ENCODE measurements around the gene ISM2. TPM values are rescaled to one million over a fixed set of nuclear protein-coding genes. Genes with fewer than 3 reads are reported as not detected.

The ISM2 gene
- total RNA-seq (2022; extraction: Qiagen RNA extraction; ENCODE audit: low read depth), result 0.21 to 0.39 TPM (median 0.32 TPM) in 5 replicates

DNA sequence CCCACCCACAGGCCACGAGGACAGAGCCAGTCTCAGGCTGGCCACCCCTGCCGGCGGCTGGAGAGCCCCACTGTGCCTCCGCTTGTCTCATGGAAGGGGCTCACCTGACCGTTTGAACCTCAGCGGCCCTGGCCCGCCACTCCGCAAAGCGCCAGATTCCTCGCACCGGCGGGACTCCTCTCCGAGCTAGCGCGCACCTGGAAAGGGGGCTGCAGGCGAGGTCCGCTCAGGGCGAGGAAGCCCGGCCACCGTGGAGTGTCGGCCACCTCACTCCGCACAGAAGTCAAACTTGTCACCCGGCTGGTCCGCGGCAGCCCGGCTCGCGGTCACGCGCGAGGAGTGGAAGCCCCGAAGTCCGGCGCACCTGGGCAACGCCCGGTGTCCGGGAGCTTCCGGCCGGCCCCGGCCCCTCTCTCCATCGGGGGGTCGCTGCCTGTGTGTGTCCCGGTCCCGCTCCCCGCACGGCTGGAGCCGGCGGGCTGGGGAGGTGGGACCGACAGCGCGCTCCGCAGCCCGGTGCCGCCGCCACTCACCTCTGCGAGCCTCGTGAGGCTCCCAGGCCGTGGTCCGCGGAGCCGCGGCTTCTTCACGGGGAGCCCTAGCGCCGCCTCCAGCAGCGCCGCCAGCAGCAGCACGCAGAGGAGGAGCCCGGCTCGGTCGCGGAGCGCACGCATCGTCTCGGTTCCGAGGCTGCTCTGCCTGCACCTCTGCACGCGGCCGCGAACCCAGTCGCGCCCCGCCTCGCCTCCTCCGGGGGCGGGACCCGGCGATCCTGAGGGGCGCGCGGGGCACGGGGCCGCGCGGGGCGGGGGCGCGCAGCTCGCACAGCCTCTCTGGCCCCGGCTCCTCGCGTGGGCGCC lies at the start of gene ISM2:
Gene ISM2 (minus strand): TSS at position 697 of the 860 bp plus-strand sequence. CDS start 23 bp downstream, at position 674.

GRCh38 chr14:77457522-77458248 lies 40.9 kb downstream of the ISM2 start, which contains the start of the genes AHSA1 and VIPAS39:
Gene AHSA1 (plus strand): TSS chr14:77458093. CDS start chr14:77458190, 97 bp downstream.
Gene VIPAS39 (minus strand): TSS chr14:77457601. CDS start chr14:77454102, 3,499 bp downstream.

Other genes with a start within 250 kb of the ISM2 start
- not detected in 5 replicates for gene NGB, start 227.6 kb downstream of the ISM2 start, total RNA-seq (2022; extraction: Qiagen RNA extraction; ENCODE audit: low read depth)
- 25.4 to 33.3 TPM (median 29.7 TPM) in 5 replicates for gene POMT2, start 177.9 kb downstream of the ISM2 start, total RNA-seq (2022; extraction: Qiagen RNA extraction; ENCODE audit: low read depth)
- 29.7 to 35.8 TPM (median 33.5 TPM) in 5 replicates for gene GSTZ1, start 177.8 kb downstream of the ISM2 start, total RNA-seq (2022; extraction: Qiagen RNA extraction; ENCODE audit: low read depth)
- gene TMED8, start 121.7 kb downstream of the ISM2 start, total RNA-seq (2022; extraction: Qiagen RNA extraction; ENCODE audit: low read depth), result 4.1 to 8.2 TPM (median 6.9 TPM) in 5 replicates
- 1.5 to 2.0 TPM (median 1.7 TPM) in 5 replicates for gene SAMD15, start 121.4 kb downstream of the ISM2 start, total RNA-seq (2022; extraction: Qiagen RNA extraction; ENCODE audit: low read depth)
- 0.10 TPM in 1 of 5 replicates, not detected in the others for gene NOXRED1, start 75.3 kb downstream of the ISM2 start, total RNA-seq (2022; extraction: Qiagen RNA extraction; ENCODE audit: low read depth)
- 10.4 to 15.0 TPM (median 13.1 TPM) in 5 replicates for gene VIPAS39, start 41.2 kb downstream of the ISM2 start, total RNA-seq (2022; extraction: Qiagen RNA extraction; ENCODE audit: low read depth)
- 213 to 280 TPM (median 245 TPM) in 5 replicates for gene AHSA1, start 40.7 kb downstream of the ISM2 start, total RNA-seq (2022; extraction: Qiagen RNA extraction; ENCODE audit: low read depth)
- 29.4 to 35.3 TPM (median 32.6 TPM) in 5 replicates for gene SPTLC2, start 117.8 kb upstream of the ISM2 start, total RNA-seq (2022; extraction: Qiagen RNA extraction; ENCODE audit: low read depth)
- 15.7 to 19.3 TPM (median 16.4 TPM) in 5 replicates for gene ALKBH1, start 209.2 kb upstream of the ISM2 start, total RNA-seq (2022; extraction: Qiagen RNA extraction; ENCODE audit: low read depth)
- gene SLIRP, start 209.3 kb upstream of the ISM2 start, total RNA-seq (2022; extraction: Qiagen RNA extraction; ENCODE audit: low read depth), result 380 to 458 TPM (median 435 TPM) in 5 replicates